IPS-NIHi7 (cell line): Measurements from ENCODE around the gene PSMC3IP.
"Not testable (repeated sequence)": the region's sequence is repeated elsewhere in the genome, so short reads cannot be mapped to it uniquely, and the experiment has no call there.

Experiments used
- DNase-seq: peaks from one replicate; pipeline ENCODE4 v3.0.0; 2012; ENCODE audit warnings: mixed read lengths; ENCODE audit errors: extremely low spot score

The PSMC3IP gene

DNA sequence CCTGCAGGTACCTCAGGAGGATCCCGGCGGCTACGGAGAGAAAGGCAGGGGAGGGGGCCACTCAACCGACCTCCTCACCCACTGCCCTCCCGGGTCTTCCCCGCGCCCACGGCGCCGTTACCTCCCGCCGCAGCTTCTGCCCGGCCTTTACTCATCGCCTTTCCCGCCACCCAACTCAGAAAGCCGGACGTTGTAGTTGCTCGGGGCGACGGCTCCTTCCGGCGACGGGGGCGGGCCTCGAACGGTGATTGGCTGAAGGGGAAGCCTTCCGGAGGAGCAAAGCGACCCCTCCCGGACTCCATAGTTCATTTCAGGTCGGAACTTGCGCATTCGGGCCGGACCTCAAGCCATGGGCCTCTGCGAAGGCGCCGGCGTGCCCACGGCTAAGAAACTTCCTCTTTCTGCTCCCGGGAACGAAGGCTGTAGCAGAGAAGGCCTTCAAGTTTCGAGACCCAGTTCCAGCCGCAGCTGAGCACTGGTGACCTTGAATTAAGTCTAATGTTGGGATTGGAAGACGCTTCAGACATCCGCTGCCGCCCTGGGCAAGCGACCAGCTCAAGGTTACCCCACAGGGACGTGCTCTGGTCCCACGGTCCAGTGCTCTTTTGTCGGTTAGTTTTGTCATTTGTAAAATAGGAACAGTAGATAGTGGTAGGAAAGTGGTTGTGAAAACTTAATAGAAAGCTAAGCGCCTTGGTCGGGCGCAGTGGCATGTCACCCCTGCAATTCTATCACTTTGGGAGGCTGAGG, at the start of gene PSMC3IP:
TSS of gene PSMC3IP (minus strand) at position 198 of the 750 bp plus-strand sequence. CDS start at position 155, 43 bp downstream.
- peak; percentile 98 for DNase-seq

DNA sequence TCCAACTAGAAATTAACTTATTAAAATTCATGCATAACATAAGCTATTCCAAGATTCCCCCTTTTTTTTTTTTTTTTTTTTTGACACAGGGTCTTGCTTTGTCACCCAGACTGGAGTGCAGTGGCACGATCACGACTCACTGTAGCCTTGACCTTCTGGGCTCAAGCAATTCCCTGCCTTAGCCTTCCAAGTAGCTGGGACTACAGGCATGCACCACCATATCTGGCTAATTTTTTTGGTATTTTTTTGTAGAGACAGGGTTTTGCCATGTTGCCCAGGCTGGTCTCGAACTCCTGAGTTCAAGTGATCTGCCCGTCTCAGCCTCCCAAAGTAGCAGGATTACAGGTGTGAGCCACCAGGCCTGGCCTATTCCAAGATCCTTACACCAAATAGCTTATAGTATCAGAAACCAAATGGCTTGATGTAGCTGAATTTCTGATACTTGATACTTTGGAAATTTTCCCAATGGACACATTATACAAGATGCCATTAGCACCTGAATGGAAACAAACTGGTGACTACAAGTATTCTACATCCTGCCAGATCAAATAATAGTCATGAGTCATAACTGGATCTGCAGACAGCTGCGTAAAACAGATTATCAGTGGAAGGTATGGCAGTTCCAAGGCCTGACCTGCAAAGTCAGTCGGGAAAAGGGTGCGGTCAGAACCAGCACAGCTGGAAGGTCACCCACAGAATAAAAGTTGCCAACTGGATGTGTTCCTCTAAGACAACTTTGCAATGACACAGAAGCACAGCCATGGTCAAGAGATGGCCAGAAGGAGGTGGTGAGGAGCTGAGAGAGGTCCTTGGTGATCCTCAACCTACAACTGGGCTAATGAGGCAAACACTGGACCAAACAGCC, 46.4 kb upstream of the PSMC3IP start:
- no peak for DNase-seq

- DNase-seq = no peak
Measured at GRCh38 chr17:42623271-42623670, 45.7 kb upstream of the PSMC3IP start.

DNA sequence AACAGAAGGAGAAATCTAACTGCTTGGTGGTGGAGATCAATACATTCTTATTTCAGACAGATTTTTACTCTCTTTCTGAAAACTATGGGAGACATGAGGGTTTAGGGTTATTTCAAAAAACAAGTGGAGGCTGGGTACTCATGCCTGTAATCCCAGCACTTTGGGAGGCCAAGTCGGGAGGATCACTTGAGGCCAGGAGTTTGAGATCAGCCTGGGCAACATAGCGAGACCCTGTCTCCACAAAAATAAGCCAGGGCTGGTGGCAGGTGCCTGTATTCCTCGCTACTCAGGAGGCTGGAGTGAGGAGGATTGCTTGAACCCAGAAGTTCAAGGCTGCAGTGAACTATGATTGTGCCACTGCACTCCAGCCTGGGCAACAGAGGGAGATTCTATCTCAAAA, 44.5 kb upstream of the PSMC3IP start:
- DNase-seq = not testable (repeated sequence)

- DNase-seq = peak; percentile 86
Measured at GRCh38 chr17:42618442-42619150, 41.1 kb upstream of the PSMC3IP start.

GRCh38 chr17:42617956-42618431, 40.5 kb upstream of the PSMC3IP start:
- no peak for DNase-seq

DNA sequence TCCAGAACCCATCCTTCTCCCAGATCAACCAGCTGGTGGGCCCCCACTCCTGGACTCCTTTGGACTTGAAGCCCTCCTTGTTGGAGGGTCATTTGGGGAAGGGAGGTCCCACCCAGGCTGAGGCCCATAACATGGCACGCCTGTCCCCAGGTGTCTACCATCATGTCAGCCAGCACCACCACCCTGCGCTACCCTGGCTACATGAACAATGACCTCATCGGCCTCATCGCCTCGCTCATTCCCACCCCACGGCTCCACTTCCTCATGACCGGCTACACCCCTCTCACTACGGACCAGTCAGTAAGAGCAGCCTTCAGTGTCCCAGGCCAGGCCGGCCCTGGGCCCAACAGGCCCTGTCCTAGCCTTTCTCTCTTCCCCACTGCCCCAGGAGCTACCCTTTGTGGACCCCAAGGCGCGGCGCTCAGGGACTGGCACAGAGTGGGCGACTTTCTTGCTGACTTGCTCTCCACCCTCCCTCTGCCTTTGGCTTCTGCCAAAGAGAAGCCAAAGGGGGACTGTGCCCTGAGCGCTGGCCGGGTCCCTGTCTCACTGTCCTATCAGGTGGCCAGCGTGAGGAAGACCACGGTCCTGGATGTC, 36.3 kb upstream of the PSMC3IP start:
- no peak for DNase-seq

GRCh38 chr17:42612013-42612412, 34.5 kb upstream of the PSMC3IP start:
- DNase-seq = no peak

GRCh38 chr17:42609814-42610801, 32.6 kb upstream of the PSMC3IP start:
- peak; percentile 27 for DNase-seq

GRCh38 chr17:42609182-42609813, 31.8 kb upstream of the PSMC3IP start, which contains the start of the genes RETREG3 and TUBG1:
Gene RETREG3 (minus strand): TSS chr17:42609374. CDS start chr17:42609324, 50 bp downstream.
Gene TUBG1 (plus strand): TSS chr17:42609683. CDS start chr17:42609738, 55 bp downstream.
- peak; percentile 99 for DNase-seq

DNA sequence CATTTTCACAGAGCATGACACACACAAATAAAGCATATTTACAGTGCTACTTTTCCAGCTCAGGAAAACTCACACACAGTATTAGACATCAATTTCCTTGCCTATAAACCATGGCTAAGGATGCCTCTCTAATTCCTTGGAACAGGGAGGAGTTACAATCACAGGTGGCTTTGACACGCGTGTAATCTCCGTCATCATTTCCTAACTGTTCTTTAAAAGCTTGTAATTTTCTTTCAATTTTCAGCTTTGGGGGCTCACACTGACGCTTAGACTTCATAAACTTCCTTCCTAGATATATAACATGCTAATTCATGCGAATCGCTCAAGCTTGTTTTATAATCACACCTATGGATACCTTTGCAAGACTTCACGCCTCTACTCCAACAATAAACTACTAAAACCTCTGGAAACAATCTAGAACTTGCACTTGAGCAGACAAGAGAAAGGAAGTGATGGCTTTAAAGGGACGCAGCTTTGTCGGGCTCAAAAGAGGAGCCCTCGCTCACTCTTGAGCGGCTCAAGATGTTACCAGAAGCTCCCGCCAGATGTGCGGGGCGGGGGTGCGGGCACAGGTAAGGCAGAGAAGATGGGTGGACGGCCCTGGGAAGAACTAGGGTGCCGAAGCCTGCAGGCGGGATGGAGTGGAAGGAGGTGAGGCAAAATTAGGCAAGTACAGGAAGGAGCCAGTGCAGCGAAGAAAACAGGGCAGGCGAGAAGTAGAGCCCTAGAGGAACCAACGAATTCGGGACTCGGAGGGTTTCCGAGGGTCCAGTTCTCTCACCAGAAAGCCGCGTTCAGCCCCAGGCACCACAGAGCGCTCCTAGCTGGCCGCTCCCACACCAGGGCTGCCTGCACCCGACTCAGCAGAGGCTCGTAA, 31.0 kb upstream of the PSMC3IP start:
- DNase-seq = no peak

- DNase-seq = no peak
Measured at GRCh38 chr17:42607769-42608168, 30.2 kb upstream of the PSMC3IP start.

- no peak for DNase-seq
Measured at GRCh38 chr17:42603318-42603717, 25.8 kb upstream of the PSMC3IP start.

DNA sequence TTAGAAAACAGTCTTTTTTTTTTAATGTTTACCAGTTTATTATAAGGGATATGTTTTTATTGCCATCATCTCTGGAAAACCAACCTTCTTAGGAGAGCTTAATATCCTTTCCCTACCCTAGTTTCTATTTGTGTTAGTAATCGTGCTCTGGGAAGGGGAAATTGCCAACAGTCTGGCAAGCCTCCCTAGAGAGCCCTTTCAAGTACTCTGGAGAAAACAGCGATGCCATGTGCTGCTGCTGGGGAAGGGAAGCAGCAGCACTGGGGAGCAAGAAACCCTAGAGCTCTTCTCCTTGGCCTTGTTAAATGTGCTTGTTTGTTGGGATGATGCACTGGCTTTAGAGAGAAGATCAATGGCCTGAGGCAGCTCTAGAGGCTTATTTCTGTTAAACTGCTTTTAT, 21.4 kb upstream of the PSMC3IP start:
- no peak for DNase-seq

DNA sequence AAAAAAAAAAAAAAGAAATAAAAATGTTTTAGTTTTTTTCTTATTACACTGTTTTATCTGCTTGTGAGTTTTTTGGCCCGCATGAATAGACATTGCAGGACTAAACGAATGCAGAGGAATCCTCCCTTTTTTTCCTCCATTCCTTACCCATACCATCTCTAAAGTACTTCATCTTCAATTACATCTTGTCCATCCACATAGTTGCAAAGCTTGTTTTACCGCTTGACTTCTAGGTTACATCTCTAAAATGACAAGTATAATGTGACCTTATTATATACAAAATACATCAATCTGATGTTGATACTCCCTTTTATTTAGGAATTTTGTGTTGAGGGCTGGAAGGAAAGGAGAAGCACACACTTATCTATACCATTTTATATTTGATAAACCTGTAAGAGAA, 18.9 kb upstream of the PSMC3IP start:
- no peak for DNase-seq

DNA sequence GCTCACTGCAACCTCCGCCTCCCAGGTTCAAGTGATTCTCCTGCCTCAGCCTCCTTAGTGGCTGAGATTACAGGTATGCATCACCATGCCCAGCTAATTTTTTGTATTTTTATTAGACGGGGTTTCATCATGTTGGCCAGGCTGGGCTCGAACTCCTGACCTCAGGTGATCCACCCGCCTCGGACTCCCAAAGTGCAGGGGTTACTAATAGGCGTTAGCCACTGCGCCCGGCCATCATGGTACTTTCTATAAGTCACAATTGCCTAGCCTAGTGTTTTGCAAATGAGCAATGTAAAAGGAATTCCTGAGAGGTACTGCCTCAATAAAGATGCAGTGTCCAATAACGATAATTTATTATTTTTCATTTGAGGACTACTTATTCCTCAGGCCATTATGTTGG, 13.9 kb upstream of the PSMC3IP start:
- no peak for DNase-seq

DNA sequence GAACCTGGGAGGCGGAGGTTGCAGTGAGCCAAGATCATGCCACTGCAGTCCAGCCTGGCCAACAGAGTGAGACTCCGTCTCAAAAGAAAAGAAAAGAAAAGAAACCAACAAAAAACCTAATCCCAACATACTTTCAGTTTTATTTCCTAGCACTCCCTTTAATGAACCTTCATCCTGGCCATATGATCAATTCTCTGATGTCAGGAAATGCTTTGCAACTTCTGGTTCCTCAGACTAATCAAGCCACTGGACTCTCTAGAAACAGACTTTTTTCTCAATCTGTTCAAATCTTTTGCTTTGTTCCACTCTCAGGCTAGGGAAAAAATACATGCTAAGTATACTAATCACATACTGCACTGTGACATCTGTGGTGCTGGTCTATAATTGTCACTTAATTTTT, 13.4 kb upstream of the PSMC3IP start:
- no peak for DNase-seq

- DNase-seq = no peak
Measured at GRCh38 chr17:42586514-42587230, 9.1 kb upstream of the PSMC3IP start.
